H9 (cell line): ENCODE measurements around the gene SHANK3. TPM values are rescaled to one million over a fixed set of nuclear protein-coding genes. Genes with fewer than 3 reads are reported as not detected.

ENCODE experiments used
- DNase-seq: peaks from one replicate; pipeline ENCODE4 v3.0.0-alpha.2; 2017
- H2AFZ ChIP-seq: one replicate; pipeline ENCODE4 v1.6.1; 2013; ENCODE audit warnings: mild to moderate bottlenecking, low read length, control low read depth, moderate library complexity
- H2AK5ac ChIP-seq: 2 replicates; pipeline ENCODE4 v1.6.1; 2013; ENCODE audit warnings: low read length, control low read depth, mixed read lengths; ENCODE audit not compliant: insufficient read length
- H2BK120ac ChIP-seq: one replicate; pipeline ENCODE4 v1.6.1; 2013; ENCODE audit warnings: low read depth, mild to moderate bottlenecking, low read length, control low read depth, inconsistent platforms; ENCODE audit not compliant: poor library complexity, severe bottlenecking
- H2BK12ac ChIP-seq: 2 replicates; pipeline ENCODE4 v1.6.1; 2013; ENCODE audit warnings: low read length, control low read depth, mixed read lengths, low read depth; ENCODE audit not compliant: insufficient read length
- H2BK15ac ChIP-seq: 2 replicates; pipeline ENCODE4 v1.6.1; 2013; ENCODE audit warnings: low read depth, low read length, control low read depth
- H2BK20ac ChIP-seq: one replicate; pipeline ENCODE4 v1.6.1; 2013; ENCODE audit warnings: low read depth, mild to moderate bottlenecking, low read length, control low read depth, inconsistent platforms; ENCODE audit not compliant: poor library complexity, severe bottlenecking
- H2BK5ac ChIP-seq: 2 replicates; pipeline ENCODE4 v1.6.1; 2013; ENCODE audit warnings: low read length, control low read depth, mixed read lengths; ENCODE audit not compliant: insufficient read length
- H3K14ac ChIP-seq: 2 replicates; pipeline ENCODE4 v1.6.1; 2013; ENCODE audit warnings: low read length, control low read depth; ENCODE audit not compliant: insufficient read depth
- H3K18ac ChIP-seq: 2 replicates; pipeline ENCODE4 v1.6.1; 2013; ENCODE audit warnings: low read depth, mild to moderate bottlenecking, mixed read lengths, low read length, control low read depth; ENCODE audit not compliant: insufficient read length
- H3K23ac ChIP-seq: 2 replicates; pipeline ENCODE4 v1.6.1; 2013; ENCODE audit warnings: low read length, control low read depth, mixed read lengths, low read depth; ENCODE audit not compliant: insufficient read length
- H3K23me2 ChIP-seq: 2 replicates; pipeline ENCODE4 v1.6.1; 2013; ENCODE audit warnings: low read depth, mild to moderate bottlenecking, mixed read lengths, low read length, control low read depth; ENCODE audit not compliant: insufficient read length, poor library complexity, severe bottlenecking
- H3K27ac ChIP-seq: 2 replicates; pipeline ENCODE4 v1.5.1; 2013; ENCODE audit warnings: low read length, control low read depth, mixed read lengths, low read depth; ENCODE audit not compliant: insufficient read length
- H3K27me3 ChIP-seq: 2 replicates; pipeline ENCODE4 v1.6.1; 2013; ENCODE audit warnings: low read length, control low read depth, inconsistent platforms; ENCODE audit not compliant: insufficient read depth
- H3K4ac ChIP-seq: 2 replicates; pipeline ENCODE4 v1.6.1; 2013; ENCODE audit warnings: low read depth, mild to moderate bottlenecking, control low read depth, inconsistent platforms, low read length, moderate library complexity
- H3K4me1 ChIP-seq: 2 replicates; pipeline ENCODE4 v1.6.1; 2013; ENCODE audit warnings: low read length, control low read depth, inconsistent platforms; ENCODE audit not compliant: insufficient read depth
- H3K4me2 ChIP-seq: 2 replicates; pipeline ENCODE4 v1.6.1; 2013; ENCODE audit warnings: low read length, control low read depth, mixed read lengths; ENCODE audit not compliant: insufficient read length, insufficient read depth
- H3K56ac ChIP-seq: 2 replicates; pipeline ENCODE4 v1.6.1; 2013; ENCODE audit warnings: low read depth, mild to moderate bottlenecking, mixed read lengths, low read length, control low read depth; ENCODE audit not compliant: insufficient read length
- H3K79me1 ChIP-seq: 2 replicates; pipeline ENCODE4 v1.6.1; 2013; ENCODE audit warnings: low read depth, mild to moderate bottlenecking, moderate library complexity, low read length, control low read depth, inconsistent platforms; ENCODE audit not compliant: insufficient read depth, poor library complexity, severe bottlenecking
- H3K79me2 ChIP-seq: 2 replicates; pipeline ENCODE4 v1.6.1; 2013; ENCODE audit warnings: low read length, control low read depth, inconsistent platforms; ENCODE audit not compliant: insufficient read depth
- H3K9ac ChIP-seq: 2 replicates; pipeline ENCODE4 v1.6.1; 2013; ENCODE audit warnings: low read length, control low read depth, mixed read lengths; ENCODE audit not compliant: insufficient read length; ENCODE audit errors: extremely low read depth
- H3K9me3 ChIP-seq: one replicate; pipeline ENCODE4 v1.6.1; 2013; ENCODE audit warnings: low read depth, low read length, inconsistent platforms; ENCODE audit not compliant: control insufficient read depth
- H3T11ph ChIP-seq: one replicate; pipeline ENCODE4 v1.6.1; 2013; ENCODE audit warnings: mild to moderate bottlenecking, low read length, control low read depth, inconsistent platforms
- H4K20me1 ChIP-seq: one replicate; pipeline ENCODE4 v1.6.1; 2013; ENCODE audit not compliant: control insufficient read depth, insufficient read length, insufficient read depth
- H4K5ac ChIP-seq: 2 replicates; pipeline ENCODE4 v1.6.1; 2013; ENCODE audit warnings: low read depth, mild to moderate bottlenecking, mixed read lengths, low read length, control low read depth; ENCODE audit not compliant: insufficient read length
- H4K8ac ChIP-seq: replicated peaks from 2 replicates; pipeline ENCODE4 v1.6.1; 2013; ENCODE audit warnings: low read length, control low read depth, mixed read lengths, low read depth; ENCODE audit not compliant: insufficient read length
- H4K91ac ChIP-seq: 2 replicates; pipeline ENCODE4 v1.6.1; 2013; ENCODE audit warnings: low read depth, mild to moderate bottlenecking, moderate library complexity, mixed read lengths, low read length, control low read depth; ENCODE audit not compliant: insufficient read length
- H3K27ac Mint-ChIP-seq, 3 experiments: 2 replicates in 2 of 3; 3 replicates in 1 of 3; pipeline ENCODE4 v1.8.0; 2020 to 2021; ENCODE audit warnings: mixed read lengths in 3 of 3, mild to moderate bottlenecking in 1 of 3, moderate library complexity in 1 of 3
- H3K27me3 Mint-ChIP-seq: 2 replicates; pipeline ENCODE4 v1.8.0; 2021; ENCODE audit warnings: low read depth, mild to moderate bottlenecking, moderate library complexity, mixed read lengths
- H3K36me3 Mint-ChIP-seq, 3 experiments: 2 replicates in 2 of 3; 3 replicates in 1 of 3; pipeline ENCODE4 v1.8.0; 2020 to 2021; ENCODE audit warnings: low read depth in 3 of 3, mixed read lengths in 3 of 3; ENCODE audit not compliant: insufficient read depth in 1 of 3
- H3K4me1 Mint-ChIP-seq, 2 experiments: 2 replicates each; pipeline ENCODE4 v1.8.0; 2020; ENCODE audit warnings: mixed read lengths in 2 of 2
- H3K4me3 Mint-ChIP-seq, 2 experiments: 2 replicates in 1 of 2; 3 replicates in 1 of 2; pipeline ENCODE4 v1.8.0; 2020 to 2021; ENCODE audit warnings: mild to moderate bottlenecking in 2 of 2, mixed read lengths in 2 of 2, moderate library complexity in 1 of 2
- H3K9me3 Mint-ChIP-seq, 2 experiments: 2 replicates in 1 of 2; 3 replicates in 1 of 2; pipeline ENCODE4 v1.8.0; 2020; ENCODE audit warnings: mild to moderate bottlenecking in 2 of 2, mixed read lengths in 2 of 2, moderate library complexity in 1 of 2
- CTCF ChIP-seq: fragments of 200-600 bp; sonication (generic); conservative IDR thresholded peaks from 3 replicates; pipeline ENCODE4 v1.8.0; 2021; ENCODE audit warnings: antibody characterized with exemption, mild to moderate bottlenecking
- WGBS: extraction: QIAGEN DNeasy Blood & Tissue Kit; methylation state at CpG from one replicate; pipeline ENCODE4 v1.1.7; 2013; ENCODE audit warnings: missing lambda C conversion rate, low lambda C conversion rate, mixed read lengths; ENCODE audit not compliant: insufficient read length; ENCODE audit errors: extremely low coverage; 5-methylcytosine and 5-hydroxymethylcytosine counted together
- total RNA-seq: library from RNA; stranded (reverse); gene quantifications from 2 replicates; pipeline ENCODE4 v1.2.1, GENCODE V29; 2021

SHANK3 gene
- total RNA-seq, 1 experiment from 2014 or later, result 8.7 TPM

- no peak for TF ChIP-seq CTCF
- H3K27me3 ChIP-seq, result peaks cover 1% of the 10 kb centered on the region; the same call in 1 of the 2 replicates
- H3K4me2 ChIP-seq, result no peak overlapping the region
- no peak overlapping the region for H4K5ac ChIP-seq
- H3K9me3 ChIP-seq, result no peaks in the 10 kb centered on the region
- H2AFZ ChIP-seq, result no peak overlapping the region
- H3K9me3 Mint-ChIP-seq, result peaks cover 0 to 2% of the 10 kb centered on the region in 2 experiments; a peak in 1 of 5 replicates
- H2AK5ac ChIP-seq, result no peak overlapping the region
- H2BK120ac ChIP-seq, result no peak overlapping the region
- H3K23me2 ChIP-seq, result peaks cover 8% of the 10 kb centered on the region
- no CpG with 5 or more reads among the region's 4 CpGs for WGBS
- H2BK5ac ChIP-seq, result no peak overlapping the region
- H3K14ac ChIP-seq, result no peak overlapping the region
- H3K4ac ChIP-seq, result no peak overlapping the region
- no peak overlapping the region for H3K18ac ChIP-seq
- no peaks in the 10 kb centered on the region; a peak in 1 of 7 replicates for H3K36me3 Mint-ChIP-seq
- H2BK12ac ChIP-seq, result no peak overlapping the region
- no peaks in the 10 kb centered on the region; the same call in 1 of the 2 replicates for H3K4me1 ChIP-seq
- peaks cover 78% of the 10 kb centered on the region for H3K27me3 Mint-ChIP-seq
- no peaks in the 10 kb centered on the region for H3K79me2 ChIP-seq
- no peak overlapping the region for H3K27ac Mint-ChIP-seq
- peaks cover 11 to 28% of the 10 kb centered on the region in 2 experiments for H3K4me1 Mint-ChIP-seq
- no peak overlapping the region for H3K27ac ChIP-seq
- H3K79me1 ChIP-seq, result no peaks in the 10 kb centered on the region
- no peak overlapping the region for H4K91ac ChIP-seq
- no peak overlapping the region for H4K8ac ChIP-seq
- no peak overlapping the region for H2BK15ac ChIP-seq
- no peak for DNase-seq
- no peak overlapping the region for H3K23ac ChIP-seq
- H3K4me3 Mint-ChIP-seq, result no peak overlapping the region
- H3K9ac ChIP-seq, result no peak overlapping the region
- no peaks in the 10 kb centered on the region for H4K20me1 ChIP-seq
- no peak overlapping the region for H3K56ac ChIP-seq
- no peak overlapping the region for H2BK20ac ChIP-seq
- H3T11ph ChIP-seq, result no peak overlapping the region
Observed at GRCh38 chr22:50670513-50670912, 2.1 kb upstream of the SHANK3 start.
